Keratinocyte (primary cell): ENCODE measurements around the gene KAT5.

Experiments used
- CTCF ChIP-seq, 3 experiments: IDR thresholded peaks in 1 of 3; conservative IDR thresholded peaks in 1 of 3; optimal IDR thresholded peaks in 1 of 3; 2 replicates in 2 of 3; 3 replicates in 1 of 3; pipeline versions ENCODE3 to v1.5.1; 2011; ENCODE audit warnings: low read length in 3 of 3, mild to moderate bottlenecking in 3 of 3, moderate library complexity in 2 of 3, control low read depth in 1 of 3, inconsistent platforms in 1 of 3; ENCODE audit not compliant: insufficient read depth in 2 of 3; ENCODE audit errors: extremely low read depth in 1 of 3
- EZH2 ChIP-seq: IDR thresholded peaks from one replicate; pipeline ENCODE4 v1.6.1; 2012; ENCODE audit warnings: inconsistent platforms, mild to moderate bottlenecking, low read length, moderate library complexity

GRCh38 chr11:65712633-65713076, 603 bp downstream of the KAT5 start:
- TF ChIP-seq CTCF (optimal IDR thresholded peaks at IDR 0.05 in 1 of 3, IDR thresholded peaks at IDR 0.05 in 1 of 3, conservative IDR thresholded peaks at IDR 0.05 in 1 of 3; ENCODE audit: extremely low read depth in 1 of 3, insufficient read depth in 2 of 3, low read length in 3 of 3) (no peak), EZH2 (no peak)
